GM23338 (cell line): ENCODE data around the gene SERPINB11. TPM values are rescaled to one million over a fixed set of nuclear protein-coding genes. Genes with fewer than 3 reads are reported as not detected.

ENCODE experiments used
- EZH2 ChIP-seq: fragments of 200-600 bp; sonication (generic); IDR thresholded peaks from one replicate; pipeline ENCODE4 v1.8.0; 2017; ENCODE audit warnings: antibody characterized with exemption, mild to moderate bottlenecking, low read depth; ENCODE audit not compliant: unreplicated experiment
- EZH2phosphoT487 ChIP-seq: fragments of 200-600 bp; sonication (generic); IDR thresholded peaks from one replicate; pipeline ENCODE4 v1.8.1; 2018; ENCODE audit warnings: antibody characterized with exemption; ENCODE audit not compliant: unreplicated experiment
- JUNB ChIP-seq: IDR thresholded peaks from one replicate; pipeline ENCODE4 v1.6.1; 2016; ENCODE audit warnings: antibody characterized with exemption; ENCODE audit not compliant: unreplicated experiment
- NANOG ChIP-seq: IDR thresholded peaks from 2 replicates; pipeline ENCODE4 v1.6.1; 2016; ENCODE audit warnings: antibody characterized with exemption, borderline replicate concordance
- POLR2AphosphoS5 ChIP-seq: IDR thresholded peaks from 2 replicates; pipeline ENCODE4 v1.6.1; 2016; ENCODE audit warnings: antibody characterized with exemption, low read depth
- ZNF114 ChIP-seq: fragments of 250-450 bp; sonication (Bioruptor Pico); IDR thresholded peaks from 2 replicates; pipeline ENCODE4 v1.5.0; 2020; ENCODE audit warnings: mild to moderate bottlenecking, moderate library complexity
- polyA plus RNA-seq: library from polyadenylated mRNA; unstranded; fragments of >200 nt; fragmentation: Nextera tagmentation; extraction: Ambion mirVana; gene quantifications from 2 replicates; pipeline ENCODE4 v1.2.1, GENCODE V29; 2016
- total RNA-seq: library from RNA; depleted of rRNA; stranded (reverse); fragments of >200 nt; shearing (Covaris generic); gene quantifications from 2 replicates; pipeline ENCODE4 v1.2.3, GENCODE V29; 2014
- TF ChIP-seq, protein P1 (sequence below): fragments of 250-450 bp; sonication (Bioruptor Pico); IDR thresholded peaks from 2 replicates; pipeline ENCODE4 v1.5.0; 2020; ENCODE audit warnings: mild to moderate bottlenecking, moderate library complexity
- TF ChIP-seq, protein P2 (sequence below): IDR thresholded peaks from one replicate; pipeline ENCODE4 v1.6.1; 2018; ENCODE audit warnings: antibody characterized with exemption; ENCODE audit not compliant: unreplicated experiment
- TF ChIP-seq, protein P3 (sequence below): IDR thresholded peaks from 2 replicates; pipeline ENCODE4 v1.6.1; 2016; ENCODE audit warnings: antibody characterized with exemption

SERPINB11 gene
- total and polyA plus RNA-seq, 2 experiments from 2014 or later: not detected

DNA sequence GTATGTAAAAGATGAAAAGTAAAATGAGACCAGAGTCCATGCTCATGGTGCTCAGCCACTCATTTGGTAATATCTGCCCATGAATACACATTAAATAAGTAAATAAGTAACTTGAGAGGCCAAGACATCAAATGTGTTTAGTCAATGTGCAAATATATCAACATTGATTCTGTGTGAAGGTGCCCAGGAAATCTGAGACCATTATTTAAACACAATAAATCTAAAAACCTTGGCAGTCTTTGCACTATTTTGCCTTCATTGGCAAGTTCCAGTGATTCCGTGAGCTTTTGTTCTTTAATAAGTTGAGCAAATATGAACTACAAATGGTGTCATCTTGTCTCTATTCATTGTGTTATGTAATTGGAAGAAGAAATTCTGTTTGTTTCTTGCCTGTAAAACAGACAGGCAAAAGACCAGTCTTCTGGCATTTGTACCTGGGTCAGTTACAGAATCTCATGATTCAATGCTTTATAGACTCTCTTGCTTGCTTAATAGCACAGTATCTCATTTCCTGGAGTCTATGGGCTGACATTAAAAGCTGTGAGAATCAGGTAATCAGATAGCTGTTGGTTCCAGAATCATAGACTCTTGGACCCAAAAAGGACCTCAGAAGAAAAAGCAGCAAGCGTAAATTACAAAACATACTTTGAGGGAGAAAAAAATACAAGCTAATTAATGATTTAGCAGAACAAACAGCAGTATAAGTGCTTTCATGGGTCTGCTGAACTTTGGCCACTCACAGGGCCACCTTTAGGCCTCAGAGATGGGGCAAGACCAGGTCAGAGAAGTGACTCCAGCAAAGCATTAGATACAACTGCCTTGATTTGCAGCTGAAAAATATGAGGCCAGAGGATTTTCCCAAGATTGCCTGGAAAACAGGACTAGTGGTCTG lies 21.1 kb upstream of the SERPINB11 start (continued):
- TF ChIP-seq, protein P1, sequence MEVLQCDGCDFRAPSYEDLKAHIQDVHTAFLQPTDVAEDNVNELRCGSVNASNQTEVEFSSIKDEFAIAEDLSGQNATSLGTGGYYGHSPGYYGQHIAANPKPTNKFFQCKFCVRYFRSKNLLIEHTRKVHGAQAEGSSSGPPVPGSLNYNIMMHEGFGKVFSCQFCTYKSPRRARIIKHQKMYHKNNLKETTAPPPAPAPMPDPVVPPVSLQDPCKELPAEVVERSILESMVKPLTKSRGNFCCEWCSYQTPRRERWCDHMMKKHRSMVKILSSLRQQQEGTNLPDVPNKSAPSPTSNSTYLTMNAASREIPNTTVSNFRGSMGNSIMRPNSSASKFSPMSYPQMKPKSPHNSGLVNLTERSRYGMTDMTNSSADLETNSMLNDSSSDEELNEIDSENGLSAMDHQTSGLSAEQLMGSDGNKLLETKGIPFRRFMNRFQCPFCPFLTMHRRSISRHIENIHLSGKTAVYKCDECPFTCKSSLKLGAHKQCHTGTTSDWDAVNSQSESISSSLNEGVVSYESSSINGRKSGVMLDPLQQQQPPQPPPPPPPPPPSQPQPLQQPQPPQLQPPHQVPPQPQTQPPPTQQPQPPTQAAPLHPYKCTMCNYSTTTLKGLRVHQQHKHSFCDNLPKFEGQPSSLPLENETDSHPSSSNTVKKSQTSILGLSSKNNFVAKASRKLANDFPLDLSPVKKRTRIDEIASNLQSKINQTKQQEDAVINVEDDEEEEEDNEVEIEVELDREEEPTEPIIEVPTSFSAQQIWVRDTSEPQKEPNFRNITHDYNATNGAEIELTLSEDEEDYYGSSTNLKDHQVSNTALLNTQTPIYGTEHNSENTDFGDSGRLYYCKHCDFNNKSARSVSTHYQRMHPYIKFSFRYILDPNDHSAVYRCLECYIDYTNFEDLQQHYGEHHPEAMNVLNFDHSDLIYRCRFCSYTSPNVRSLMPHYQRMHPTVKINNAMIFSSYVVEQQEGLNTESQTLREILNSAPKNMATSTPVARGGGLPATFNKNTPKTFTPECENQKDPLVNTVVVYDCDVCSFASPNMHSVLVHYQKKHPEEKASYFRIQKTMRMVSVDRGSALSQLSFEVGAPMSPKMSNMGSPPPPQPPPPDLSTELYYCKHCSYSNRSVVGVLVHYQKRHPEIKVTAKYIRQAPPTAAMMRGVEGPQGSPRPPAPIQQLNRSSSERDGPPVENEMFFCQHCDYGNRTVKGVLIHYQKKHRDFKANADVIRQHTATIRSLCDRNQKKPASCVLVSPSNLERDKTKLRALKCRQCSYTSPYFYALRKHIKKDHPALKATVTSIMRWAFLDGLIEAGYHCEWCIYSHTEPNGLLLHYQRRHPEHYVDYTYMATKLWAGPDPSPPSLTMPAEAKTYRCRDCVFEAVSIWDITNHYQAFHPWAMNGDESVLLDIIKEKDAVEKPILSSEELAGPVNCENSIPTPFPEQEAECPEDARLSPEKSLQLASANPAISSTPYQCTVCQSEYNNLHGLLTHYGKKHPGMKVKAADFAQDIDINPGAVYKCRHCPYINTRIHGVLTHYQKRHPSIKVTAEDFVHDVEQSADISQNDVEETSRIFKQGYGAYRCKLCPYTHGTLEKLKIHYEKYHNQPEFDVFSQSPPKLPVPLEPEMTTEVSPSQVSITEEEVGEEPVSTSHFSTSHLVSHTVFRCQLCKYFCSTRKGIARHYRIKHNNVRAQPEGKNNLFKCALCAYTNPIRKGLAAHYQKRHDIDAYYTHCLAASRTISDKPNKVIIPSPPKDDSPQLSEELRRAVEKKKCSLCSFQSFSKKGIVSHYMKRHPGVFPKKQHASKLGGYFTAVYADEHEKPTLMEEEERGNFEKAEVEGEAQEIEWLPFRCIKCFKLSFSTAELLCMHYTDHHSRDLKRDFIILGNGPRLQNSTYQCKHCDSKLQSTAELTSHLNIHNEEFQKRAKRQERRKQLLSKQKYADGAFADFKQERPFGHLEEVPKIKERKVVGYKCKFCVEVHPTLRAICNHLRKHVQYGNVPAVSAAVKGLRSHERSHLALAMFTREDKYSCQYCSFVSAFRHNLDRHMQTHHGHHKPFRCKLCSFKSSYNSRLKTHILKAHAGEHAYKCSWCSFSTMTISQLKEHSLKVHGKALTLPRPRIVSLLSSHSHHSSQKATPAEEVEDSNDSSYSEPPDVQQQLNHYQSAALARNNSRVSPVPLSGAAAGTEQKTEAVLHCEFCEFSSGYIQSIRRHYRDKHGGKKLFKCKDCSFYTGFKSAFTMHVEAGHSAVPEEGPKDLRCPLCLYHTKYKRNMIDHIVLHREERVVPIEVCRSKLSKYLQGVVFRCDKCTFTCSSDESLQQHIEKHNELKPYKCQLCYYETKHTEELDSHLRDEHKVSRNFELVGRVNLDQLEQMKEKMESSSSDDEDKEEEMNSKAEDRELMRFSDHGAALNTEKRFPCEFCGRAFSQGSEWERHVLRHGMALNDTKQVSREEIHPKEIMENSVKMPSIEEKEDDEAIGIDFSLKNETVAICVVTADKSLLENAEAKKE (CRISPR knock-in tag): no peak
- TF ChIP-seq, protein P2, sequence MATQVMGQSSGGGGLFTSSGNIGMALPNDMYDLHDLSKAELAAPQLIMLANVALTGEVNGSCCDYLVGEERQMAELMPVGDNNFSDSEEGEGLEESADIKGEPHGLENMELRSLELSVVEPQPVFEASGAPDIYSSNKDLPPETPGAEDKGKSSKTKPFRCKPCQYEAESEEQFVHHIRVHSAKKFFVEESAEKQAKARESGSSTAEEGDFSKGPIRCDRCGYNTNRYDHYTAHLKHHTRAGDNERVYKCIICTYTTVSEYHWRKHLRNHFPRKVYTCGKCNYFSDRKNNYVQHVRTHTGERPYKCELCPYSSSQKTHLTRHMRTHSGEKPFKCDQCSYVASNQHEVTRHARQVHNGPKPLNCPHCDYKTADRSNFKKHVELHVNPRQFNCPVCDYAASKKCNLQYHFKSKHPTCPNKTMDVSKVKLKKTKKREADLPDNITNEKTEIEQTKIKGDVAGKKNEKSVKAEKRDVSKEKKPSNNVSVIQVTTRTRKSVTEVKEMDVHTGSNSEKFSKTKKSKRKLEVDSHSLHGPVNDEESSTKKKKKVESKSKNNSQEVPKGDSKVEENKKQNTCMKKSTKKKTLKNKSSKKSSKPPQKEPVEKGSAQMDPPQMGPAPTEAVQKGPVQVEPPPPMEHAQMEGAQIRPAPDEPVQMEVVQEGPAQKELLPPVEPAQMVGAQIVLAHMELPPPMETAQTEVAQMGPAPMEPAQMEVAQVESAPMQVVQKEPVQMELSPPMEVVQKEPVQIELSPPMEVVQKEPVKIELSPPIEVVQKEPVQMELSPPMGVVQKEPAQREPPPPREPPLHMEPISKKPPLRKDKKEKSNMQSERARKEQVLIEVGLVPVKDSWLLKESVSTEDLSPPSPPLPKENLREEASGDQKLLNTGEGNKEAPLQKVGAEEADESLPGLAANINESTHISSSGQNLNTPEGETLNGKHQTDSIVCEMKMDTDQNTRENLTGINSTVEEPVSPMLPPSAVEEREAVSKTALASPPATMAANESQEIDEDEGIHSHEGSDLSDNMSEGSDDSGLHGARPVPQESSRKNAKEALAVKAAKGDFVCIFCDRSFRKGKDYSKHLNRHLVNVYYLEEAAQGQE: no peak
- TF ChIP-seq EZH2phosphoT487 (no peak), JUNB (no peak), ZNF114 (CRISPR knock-in tag) (no peak), NANOG (no peak), EZH2 (no peak), POLR2AphosphoS5 (no peak)
- TF ChIP-seq, protein P3, sequence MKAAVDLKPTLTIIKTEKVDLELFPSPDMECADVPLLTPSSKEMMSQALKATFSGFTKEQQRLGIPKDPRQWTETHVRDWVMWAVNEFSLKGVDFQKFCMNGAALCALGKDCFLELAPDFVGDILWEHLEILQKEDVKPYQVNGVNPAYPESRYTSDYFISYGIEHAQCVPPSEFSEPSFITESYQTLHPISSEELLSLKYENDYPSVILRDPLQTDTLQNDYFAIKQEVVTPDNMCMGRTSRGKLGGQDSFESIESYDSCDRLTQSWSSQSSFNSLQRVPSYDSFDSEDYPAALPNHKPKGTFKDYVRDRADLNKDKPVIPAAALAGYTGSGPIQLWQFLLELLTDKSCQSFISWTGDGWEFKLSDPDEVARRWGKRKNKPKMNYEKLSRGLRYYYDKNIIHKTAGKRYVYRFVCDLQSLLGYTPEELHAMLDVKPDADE: no peak
